ENCODE measurements around the gene KRT222.

The KRT222 gene

GRCh38 chr17:40614431-40615067, 50.4 kb downstream of the KRT222 start:
- DNase-seq (ENCODE audit: low read depth), result no peak

- no peak for DNase-seq (ENCODE audit: low read depth)
Observed at GRCh38 chr17:40613467-40614154, 51.4 kb downstream of the KRT222 start.

- DNase-seq (ENCODE audit: low read depth), result no peak
Observed at GRCh38 chr17:40612599-40613244, 52.3 kb downstream of the KRT222 start.

- DNase-seq (ENCODE audit: low read depth), result no peak
Observed at GRCh38 chr17:40611840-40612474, 53.0 kb downstream of the KRT222 start.

GRCh38 chr17:40610359-40610758, 54.6 kb downstream of the KRT222 start:
- no peak for DNase-seq (ENCODE audit: low read depth)

GRCh38 chr17:40608061-40608581, 56.9 kb downstream of the KRT222 start:
- no peak for DNase-seq (ENCODE audit: low read depth)

GRCh38 chr17:40607641-40608040, 57.3 kb downstream of the KRT222 start:
- DNase-seq (ENCODE audit: low read depth), result no peak

- no peak for DNase-seq (ENCODE audit: low read depth)
Observed at GRCh38 chr17:40606548-40607353, 58.2 kb downstream of the KRT222 start.

GRCh38 chr17:40605306-40605705, 59.7 kb downstream of the KRT222 start:
- no peak for DNase-seq (ENCODE audit: low read depth)

Data from GM04504 (cell line).